SU-DHL-6 (cell line): ENCODE data around the gene ADAMTS3.

Source experiments
- H2AFZ ChIP-seq: fragments of 200-600 bp; sonication (generic); 2 replicates; pipeline ENCODE4 v1.6.1; 2014; ENCODE audit warnings: low read depth, mild to moderate bottlenecking, moderate library complexity, mixed read lengths, antibody characterized with exemption, low read length; ENCODE audit not compliant: severe bottlenecking
- H3F3A ChIP-seq: fragments of 200-600 bp; shearing (Covaris generic); 2 replicates; pipeline ENCODE4 v1.6.0; 2016; ENCODE audit warnings: antibody characterized with exemption, mild to moderate bottlenecking; ENCODE audit not compliant: insufficient read depth
- H3K27ac ChIP-seq: fragments of 200-600 bp; sonication (generic); 2 replicates; pipeline ENCODE4 v1.5.1; 2016; ENCODE audit warnings: low read depth, mild to moderate bottlenecking, low read length, moderate library complexity, mixed read lengths
- H3K27me3 ChIP-seq: fragments of 200-600 bp; sonication (generic), shearing (Covaris generic); 2 replicates; pipeline ENCODE4 v1.6.0; 2014; ENCODE audit warnings: mild to moderate bottlenecking, low read length
- H3K36me3 ChIP-seq: fragments of 200-600 bp; sonication (generic); 2 replicates; pipeline ENCODE4 v1.6.1; 2014; ENCODE audit warnings: mild to moderate bottlenecking, low read length, mixed read lengths
- H3K4me2 ChIP-seq: fragments of 300-600, 200-600 bp; shearing (Covaris generic), sonication (generic); 2 replicates; pipeline ENCODE4 v1.6.0; 2014; ENCODE audit warnings: low read length, low read depth, mild to moderate bottlenecking; ENCODE audit not compliant: poor library complexity, severe bottlenecking
- H3K4me3 ChIP-seq: fragments of 200-600 bp; sonication (generic); 2 replicates; pipeline ENCODE4 v1.5.1; 2014; ENCODE audit warnings: antibody characterized with exemption, low read length, mild to moderate bottlenecking, mixed read lengths; ENCODE audit not compliant: insufficient read depth, poor library complexity, severe bottlenecking
- H3K79me2 ChIP-seq: fragments of 200-600 bp; sonication (generic); 2 replicates; pipeline ENCODE4 v1.6.1; 2014; ENCODE audit warnings: mild to moderate bottlenecking, low read length, moderate library complexity; ENCODE audit not compliant: insufficient read depth
- H3K9ac ChIP-seq: fragments of 200-600 bp; sonication (generic); 2 replicates; pipeline ENCODE4 v1.7.0; 2014; ENCODE audit warnings: mild to moderate bottlenecking, low read length
- H3K9me2 ChIP-seq: fragments of 200-600 bp; sonication (generic); replicated peaks from 2 replicates; pipeline ENCODE4 v1.6.1; 2014; ENCODE audit warnings: low read length; ENCODE audit not compliant: insufficient read depth
- H3K9me3 ChIP-seq: fragments of 200-600 bp; sonication (generic); 2 replicates; pipeline ENCODE4 v1.6.1; 2014; ENCODE audit warnings: low read length, mixed read lengths; ENCODE audit not compliant: insufficient read depth
- H4K20me1 ChIP-seq: fragments of 200-600 bp; sonication (generic); 2 replicates; pipeline ENCODE4 v1.6.1; 2014; ENCODE audit warnings: low read depth, mild to moderate bottlenecking, antibody characterized with exemption, low read length, moderate library complexity, mixed read lengths
- EZH2phosphoT487 ChIP-seq: fragments of 200-600 bp; sonication (generic), shearing (Covaris generic); conservative IDR thresholded peaks from 2 replicates; pipeline ENCODE4 v1.6.1; 2018; ENCODE audit warnings: mild to moderate bottlenecking, antibody characterized with exemption, low read length, moderate library complexity, mixed read lengths
- TF ChIP-seq, protein P1 (sequence below): fragments of 200-600 bp; sonication (generic); IDR thresholded peaks from one replicate; pipeline ENCODE4 v1.5.1; 2017; ENCODE audit warnings: antibody characterized with exemption, mild to moderate bottlenecking, low read length, moderate library complexity; ENCODE audit not compliant: insufficient read depth, poor library complexity, severe bottlenecking

The ADAMTS3 gene

DNA sequence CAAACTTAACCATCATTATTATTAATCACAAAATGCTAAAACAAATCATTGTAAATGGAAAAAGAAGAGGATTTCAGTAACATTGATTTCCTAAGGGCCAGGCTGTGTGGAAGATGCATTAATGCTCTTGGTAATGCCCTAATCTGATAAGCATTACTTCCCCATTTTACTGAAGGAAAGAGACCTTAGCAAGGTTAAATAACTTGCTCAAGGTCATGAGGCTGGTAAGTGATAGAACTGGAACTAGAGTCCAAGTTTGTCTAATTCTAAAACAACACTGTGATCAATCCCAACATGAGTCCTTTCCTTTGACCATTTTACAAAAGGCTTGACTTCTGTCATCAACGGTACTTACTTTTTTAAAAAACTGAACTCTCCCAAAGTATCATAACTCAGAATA is 32.6 kb downstream of the ADAMTS3 start:
- Histone ChIP-seq H4K20me1 (no peaks in the 10 kb centered on the region), H3K9ac (no peak overlapping the region)

DNA sequence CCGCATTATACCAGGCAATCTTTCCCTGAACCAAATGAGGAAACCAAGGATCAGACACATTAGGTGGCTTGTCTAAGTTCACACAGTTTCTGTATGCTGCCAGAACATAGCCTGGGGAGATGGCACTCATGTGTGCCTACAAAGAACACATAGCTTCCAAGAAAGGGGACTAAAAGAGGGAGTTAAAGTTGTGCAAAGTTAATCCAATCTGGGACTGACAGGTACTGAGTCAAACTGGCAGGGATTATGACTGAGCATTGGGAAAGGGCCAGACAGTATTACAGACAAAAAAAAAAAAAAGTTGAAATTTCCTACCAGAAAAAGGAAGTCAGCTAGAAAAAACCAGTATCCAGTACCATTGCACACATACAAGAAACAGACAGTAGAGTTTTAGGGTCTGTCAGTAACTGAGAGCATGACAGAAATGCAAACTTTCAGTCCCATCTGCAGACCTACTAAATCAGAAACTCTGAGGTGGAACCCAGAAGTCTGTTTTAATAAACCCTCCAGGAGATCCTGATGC is 37.2 kb downstream of the ADAMTS3 start:
- H3K4me2 ChIP-seq: no peak overlapping the region
- no peaks in the 10 kb centered on the region for H3K9me3 ChIP-seq
- no peaks in the 10 kb centered on the region for H3K9me2 ChIP-seq
- H2AFZ ChIP-seq: no peak overlapping the region
- H3K36me3 ChIP-seq: no peaks in the 10 kb centered on the region
- H3K27ac ChIP-seq: no peak overlapping the region
- no peak overlapping the region for H3K9ac ChIP-seq
- no peaks in the 10 kb centered on the region for H3F3A ChIP-seq
- no peak for TF ChIP-seq EZH2phosphoT487
- TF ChIP-seq, protein P1, sequence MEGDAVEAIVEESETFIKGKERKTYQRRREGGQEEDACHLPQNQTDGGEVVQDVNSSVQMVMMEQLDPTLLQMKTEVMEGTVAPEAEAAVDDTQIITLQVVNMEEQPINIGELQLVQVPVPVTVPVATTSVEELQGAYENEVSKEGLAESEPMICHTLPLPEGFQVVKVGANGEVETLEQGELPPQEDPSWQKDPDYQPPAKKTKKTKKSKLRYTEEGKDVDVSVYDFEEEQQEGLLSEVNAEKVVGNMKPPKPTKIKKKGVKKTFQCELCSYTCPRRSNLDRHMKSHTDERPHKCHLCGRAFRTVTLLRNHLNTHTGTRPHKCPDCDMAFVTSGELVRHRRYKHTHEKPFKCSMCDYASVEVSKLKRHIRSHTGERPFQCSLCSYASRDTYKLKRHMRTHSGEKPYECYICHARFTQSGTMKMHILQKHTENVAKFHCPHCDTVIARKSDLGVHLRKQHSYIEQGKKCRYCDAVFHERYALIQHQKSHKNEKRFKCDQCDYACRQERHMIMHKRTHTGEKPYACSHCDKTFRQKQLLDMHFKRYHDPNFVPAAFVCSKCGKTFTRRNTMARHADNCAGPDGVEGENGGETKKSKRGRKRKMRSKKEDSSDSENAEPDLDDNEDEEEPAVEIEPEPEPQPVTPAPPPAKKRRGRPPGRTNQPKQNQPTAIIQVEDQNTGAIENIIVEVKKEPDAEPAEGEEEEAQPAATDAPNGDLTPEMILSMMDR: no peak
- no peaks in the 10 kb centered on the region for H3K27me3 ChIP-seq
- no peak overlapping the region for H3K4me3 ChIP-seq
- H3K79me2 ChIP-seq: no peaks in the 10 kb centered on the region
- no peaks in the 10 kb centered on the region for H4K20me1 ChIP-seq

More for the DNA sequence above, 32.6 kb downstream of the ADAMTS3 start:
- Histone ChIP-seq H2AFZ (no peak overlapping the region), H3K9me2 (no peaks in the 10 kb centered on the region), H3K27ac (no peak overlapping the region), H3F3A (no peaks in the 10 kb centered on the region), H3K27me3 (no peaks in the 10 kb centered on the region), H3K36me3 (no peaks in the 10 kb centered on the region), H3K4me3 (no peak overlapping the region), H3K9me3 (no peaks in the 10 kb centered on the region), H3K79me2 (no peaks in the 10 kb centered on the region), H3K4me2 (no peak overlapping the region)
- no peak for TF ChIP-seq EZH2phosphoT487
- TF ChIP-seq, protein P1: no peak

DNA sequence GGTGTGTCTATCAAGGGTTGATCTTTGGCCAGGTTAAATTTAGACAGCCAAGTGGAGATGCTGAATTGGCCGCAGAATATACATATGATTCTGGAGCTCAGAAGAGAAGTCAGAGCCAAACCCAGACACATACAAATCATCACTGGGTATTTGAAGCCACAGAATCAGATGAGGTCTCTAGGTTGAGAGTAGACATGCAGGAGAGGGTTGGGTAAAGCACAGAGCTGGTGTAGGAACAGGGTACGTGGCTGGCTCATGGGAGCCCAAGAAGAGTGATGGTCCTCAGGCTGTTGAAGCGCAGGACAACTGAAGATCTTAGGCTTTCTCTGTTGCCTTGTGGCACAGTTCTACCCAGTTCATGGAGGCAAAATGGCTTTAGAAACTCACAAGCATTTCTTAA is 37.7 kb downstream of the ADAMTS3 start:
- no peaks in the 10 kb centered on the region for H4K20me1 ChIP-seq
- H3K27ac ChIP-seq: no peak overlapping the region

More for the DNA sequence above, 37.7 kb downstream of the ADAMTS3 start:
- H3K9me2 ChIP-seq: no peaks in the 10 kb centered on the region
- H3K36me3 ChIP-seq: no peaks in the 10 kb centered on the region
- H2AFZ ChIP-seq: no peak overlapping the region
- H3F3A ChIP-seq: no peaks in the 10 kb centered on the region
- no peak overlapping the region for H3K4me2 ChIP-seq
- H3K9me3 ChIP-seq: no peaks in the 10 kb centered on the region
- no peaks in the 10 kb centered on the region for H3K79me2 ChIP-seq
- H3K9ac ChIP-seq: no peak overlapping the region
- no peak overlapping the region for H3K4me3 ChIP-seq
- no peak for TF ChIP-seq EZH2phosphoT487
- TF ChIP-seq, protein P1: no peak
- H3K27me3 ChIP-seq: no peaks in the 10 kb centered on the region
